OCI-M2 (cell line): Measurements from ENCODE around the gene SLC5A11.
"Not testable (repeated sequence)": the region's sequence is repeated elsewhere in the genome, so short reads cannot be mapped to it uniquely, and the experiment has no call there.

ENCODE experiments used
- DNase-seq: peaks from one replicate; lab custom pipeline; 2025; ENCODE audit not compliant: unreplicated experiment; lab: John Stamatoyannopoulos, UW

Gene SLC5A11

GRCh38 chr16:24834459-24835335 is 11.1 kb upstream of the SLC5A11 start:
- no peak for DNase-seq

DNA sequence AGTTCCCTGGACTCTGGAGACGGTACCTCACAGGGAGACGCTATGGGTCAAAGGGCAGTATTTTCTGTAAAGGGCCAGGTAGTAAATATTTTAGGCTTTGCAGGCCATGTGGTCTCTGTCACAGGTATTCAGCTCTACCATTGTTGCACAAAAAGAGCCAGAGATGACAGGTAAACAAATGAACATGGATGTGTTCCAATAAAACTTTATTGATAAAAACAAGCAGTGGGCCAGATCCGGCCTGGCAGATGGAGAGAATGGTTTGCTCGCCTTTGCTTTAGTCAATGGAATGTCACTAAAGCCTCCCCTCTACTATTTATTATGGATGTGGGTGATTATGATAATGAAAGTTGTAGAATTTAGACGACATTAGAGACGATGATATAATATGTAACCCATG is 8.9 kb upstream of the SLC5A11 start:
- no peak for DNase-seq

- DNase-seq = no peak
These were observed 7.8 kb upstream of the SLC5A11 start for GRCh38 chr16:24837969-24838368.

DNA sequence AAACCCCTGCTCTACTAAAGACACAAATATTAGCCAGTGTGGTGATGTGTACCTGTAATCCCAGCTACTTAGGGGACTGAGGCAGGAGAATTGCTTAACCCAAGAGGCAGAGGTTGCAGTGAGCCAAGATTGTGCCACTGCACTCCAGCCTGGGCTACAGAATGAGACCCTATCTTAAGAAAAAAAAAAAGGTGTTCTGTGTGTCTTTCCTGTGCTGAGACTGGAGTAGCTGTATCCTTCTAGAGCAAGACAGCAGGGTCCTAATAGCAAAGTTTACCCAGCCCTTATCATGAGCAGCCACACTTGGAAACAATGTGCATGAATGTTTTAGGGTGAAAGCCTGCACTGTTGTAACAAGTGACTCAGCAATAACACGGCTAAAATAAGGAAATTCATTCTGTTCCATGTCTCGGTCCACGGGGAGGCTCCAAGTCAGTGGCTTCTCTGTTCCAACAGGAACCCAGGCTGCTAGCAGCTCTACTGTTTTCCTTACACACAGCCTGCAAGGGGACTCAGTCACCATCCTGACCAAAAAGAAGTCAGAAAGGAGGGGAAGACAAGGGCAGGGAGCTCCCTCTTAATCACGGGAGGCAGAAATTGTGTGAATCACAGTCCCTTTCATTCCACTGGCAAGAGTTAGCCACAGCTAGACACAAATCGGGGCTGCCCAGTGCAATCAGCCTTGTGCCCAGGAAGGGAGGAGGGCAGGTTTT is 7.1 kb upstream of the SLC5A11 start:
- DNase-seq = peak; percentile 27

GRCh38 chr16:24839347-24839972 is 6.3 kb upstream of the SLC5A11 start:
- no peak for DNase-seq

GRCh38 chr16:24841291-24841690 is 4.5 kb upstream of the SLC5A11 start:
- no peak for DNase-seq

DNA sequence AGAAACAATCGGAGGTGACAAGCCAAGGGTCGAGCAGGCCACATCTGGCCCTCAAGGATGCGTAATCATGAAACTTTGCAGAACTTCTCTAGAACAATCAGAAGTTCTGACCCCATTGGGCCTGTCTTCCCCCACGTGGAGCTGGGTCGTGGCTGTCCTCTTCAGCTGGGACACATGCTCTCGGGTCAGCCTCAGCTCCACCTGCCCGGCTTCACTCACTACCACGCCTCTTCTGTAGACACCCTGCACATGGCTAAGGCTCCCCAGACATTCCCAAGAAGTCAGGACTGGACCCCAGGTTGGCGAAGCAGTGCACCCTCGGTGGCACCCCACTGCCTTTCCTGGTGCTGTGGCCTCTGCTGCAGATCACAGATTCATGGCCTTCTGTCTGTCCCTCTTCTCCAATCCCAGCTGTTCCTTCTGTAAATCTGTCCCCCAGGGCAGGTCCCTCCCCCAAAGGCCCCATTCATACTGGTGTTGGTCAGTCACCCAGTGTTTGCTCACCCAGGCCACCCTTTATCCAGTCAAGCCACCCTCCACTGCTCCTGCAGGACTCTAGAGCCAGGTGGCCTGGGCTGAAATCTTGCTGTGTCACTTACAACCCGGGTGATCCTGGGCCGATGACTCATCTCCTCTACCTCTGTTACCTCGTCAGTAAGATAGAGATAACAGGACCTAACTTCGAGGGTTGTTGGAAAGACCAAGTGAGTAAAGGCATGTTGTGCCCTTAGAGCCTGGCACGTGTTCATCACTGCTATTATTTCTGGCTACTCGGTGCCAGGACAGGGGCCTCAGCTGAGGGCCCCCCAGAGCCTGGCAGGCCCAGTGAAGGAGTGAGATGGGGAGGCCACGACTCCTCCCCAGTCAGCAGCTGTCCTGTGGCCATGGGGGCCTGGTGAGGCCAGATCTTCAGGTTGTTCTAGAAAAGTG is 1.4 kb upstream of the SLC5A11 start:
- no peak for DNase-seq

GRCh38 chr16:24845031-24845365 is 765 bp upstream of the SLC5A11 start:
- not testable (repeated sequence) for DNase-seq

DNA sequence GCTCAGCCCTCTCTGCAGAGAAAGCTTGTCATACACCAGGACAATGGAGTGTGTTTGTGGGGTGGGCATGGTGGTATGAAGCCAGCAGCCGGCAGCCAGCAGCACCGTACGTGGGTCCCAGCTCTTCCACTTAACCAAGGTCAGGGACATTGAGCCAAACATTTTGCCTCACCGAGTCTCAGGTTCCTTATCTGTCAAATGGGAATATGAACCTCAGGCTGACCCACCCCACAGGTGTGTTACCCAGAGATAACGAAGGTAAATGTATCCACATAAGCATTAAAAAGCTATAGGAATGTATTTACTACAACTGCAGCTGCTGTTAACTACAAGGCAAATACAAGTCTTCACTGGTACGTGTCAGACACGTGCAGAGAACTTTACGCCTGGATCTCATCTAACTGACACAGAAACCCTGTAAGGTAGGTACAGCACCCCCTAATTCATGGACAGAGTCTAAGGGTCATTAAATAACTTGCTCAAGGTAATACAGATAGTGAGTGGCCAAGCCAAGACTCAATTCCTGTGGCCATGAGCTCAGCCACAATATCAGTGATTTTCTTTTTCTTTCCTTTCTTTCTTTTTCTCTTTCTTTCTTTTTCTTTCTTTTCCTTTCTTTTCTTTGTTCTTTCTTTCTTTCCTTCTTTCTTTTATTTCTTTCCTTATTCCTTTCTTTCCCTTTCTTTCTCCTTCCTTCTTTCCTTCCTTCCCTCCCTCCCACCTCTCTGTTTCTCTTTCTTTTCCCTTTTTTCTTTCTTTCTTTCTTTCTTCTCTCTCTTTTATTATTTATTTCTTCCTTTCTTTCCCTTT is 990 bp downstream of the SLC5A11 start:
- no peak for DNase-seq

DNA sequence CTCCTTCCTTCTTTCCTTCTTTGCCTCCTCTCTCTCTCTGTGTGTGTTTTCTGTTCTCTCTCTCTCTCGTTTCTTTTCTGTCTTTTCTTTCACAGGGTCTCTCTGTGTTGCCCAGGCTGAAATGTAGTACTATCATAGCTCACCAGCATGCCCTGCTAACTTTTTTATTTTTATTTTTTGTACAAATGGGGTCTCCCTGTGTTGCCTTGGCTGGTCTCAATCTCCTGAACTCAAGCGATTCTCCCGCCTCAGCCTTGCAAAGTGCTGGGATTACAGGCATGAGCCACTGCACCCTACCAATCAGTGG is 1.5 kb downstream of the SLC5A11 start:
- no peak for DNase-seq

DNA sequence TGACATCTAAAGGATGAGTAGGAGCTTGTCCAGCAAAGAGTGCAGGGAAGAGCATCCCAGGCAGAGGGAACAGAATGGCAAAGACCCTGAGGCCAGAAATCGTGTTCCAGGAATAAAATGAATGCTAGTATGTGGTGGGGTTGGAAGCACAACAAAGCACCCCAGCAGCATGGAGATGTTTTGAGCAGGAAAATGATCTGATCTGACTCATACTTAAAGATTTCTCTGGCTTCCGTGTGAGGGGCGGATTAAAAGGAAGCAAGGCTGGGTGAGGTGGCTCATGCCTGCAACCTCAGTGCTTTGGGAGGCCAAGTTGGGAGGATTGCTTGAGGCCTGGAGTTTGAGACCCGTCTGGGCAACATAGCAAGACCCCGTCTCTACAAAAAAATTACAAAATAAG is 2.3 kb downstream of the SLC5A11 start:
- DNase-seq = no peak

DNA sequence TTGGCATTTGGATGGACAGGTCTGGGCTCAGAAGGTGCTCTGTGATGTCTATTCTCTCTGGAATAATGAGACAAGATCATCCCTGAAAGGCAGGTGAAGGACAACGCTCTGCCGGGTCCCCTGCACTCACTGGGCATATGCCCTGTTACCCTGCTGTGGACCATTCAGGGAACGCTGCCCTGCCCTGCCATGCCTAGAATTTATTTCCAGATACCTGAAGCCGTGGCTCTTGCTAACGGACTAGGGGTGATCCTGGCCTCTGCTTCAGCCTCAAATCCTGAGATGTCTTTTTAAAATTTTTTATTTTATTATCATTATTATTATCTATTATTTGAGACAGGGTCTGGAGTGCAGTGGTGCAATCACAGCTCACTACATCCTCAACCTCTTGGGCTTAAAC is 3.9 kb downstream of the SLC5A11 start:
- DNase-seq = no peak

- DNase-seq = no peak
These were observed 4.7 kb downstream of the SLC5A11 start for GRCh38 chr16:24850289-24850938.

DNA sequence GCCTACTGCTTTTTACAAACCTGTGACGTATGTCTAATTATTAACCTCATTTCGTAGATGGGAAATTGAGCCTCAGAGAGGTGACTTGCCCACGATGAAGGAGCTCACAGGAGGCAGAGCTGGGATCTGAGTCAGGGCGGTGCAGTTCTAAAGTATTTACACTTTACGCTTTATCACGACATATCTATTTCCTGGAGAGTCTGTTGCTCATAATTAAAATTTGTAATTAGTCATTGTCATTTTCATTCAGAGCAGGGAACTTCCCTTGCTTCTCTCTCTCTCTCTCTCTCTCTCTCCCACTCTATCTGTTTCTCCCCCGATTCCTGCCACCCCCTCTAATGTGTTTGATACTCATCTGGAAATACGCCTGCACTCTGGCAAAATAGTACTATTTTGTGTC is 5.9 kb downstream of the SLC5A11 start:
- DNase-seq = no peak

- no peak for DNase-seq
These were observed 6.5 kb downstream of the SLC5A11 start for GRCh38 chr16:24852281-24852721.

GRCh38 chr16:24853169-24853824 is 7.5 kb downstream of the SLC5A11 start:
- DNase-seq = no peak

DNA sequence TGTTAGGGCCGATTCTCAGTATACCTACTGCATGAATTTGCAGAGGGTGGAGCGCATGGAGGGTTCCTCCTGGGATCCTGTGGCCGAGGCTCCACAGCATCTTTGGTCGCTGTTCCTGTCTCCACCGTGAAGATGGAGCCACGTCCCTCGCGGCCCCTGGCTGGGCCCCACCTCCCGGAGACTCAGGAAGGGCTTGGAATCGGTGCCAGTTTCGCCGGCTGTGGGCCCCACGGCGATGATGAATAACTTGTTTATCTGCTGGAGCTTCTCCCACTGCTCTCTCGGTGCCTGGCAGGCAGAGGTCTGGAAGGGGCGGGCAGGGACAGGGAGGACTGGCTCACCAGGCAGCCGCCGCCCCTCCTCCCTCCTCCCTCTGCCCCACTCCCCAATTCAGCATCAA is 8.1 kb downstream of the SLC5A11 start:
- no peak for DNase-seq

- no peak for DNase-seq
These were observed 8.9 kb downstream of the SLC5A11 start for GRCh38 chr16:24854607-24855171.

DNA sequence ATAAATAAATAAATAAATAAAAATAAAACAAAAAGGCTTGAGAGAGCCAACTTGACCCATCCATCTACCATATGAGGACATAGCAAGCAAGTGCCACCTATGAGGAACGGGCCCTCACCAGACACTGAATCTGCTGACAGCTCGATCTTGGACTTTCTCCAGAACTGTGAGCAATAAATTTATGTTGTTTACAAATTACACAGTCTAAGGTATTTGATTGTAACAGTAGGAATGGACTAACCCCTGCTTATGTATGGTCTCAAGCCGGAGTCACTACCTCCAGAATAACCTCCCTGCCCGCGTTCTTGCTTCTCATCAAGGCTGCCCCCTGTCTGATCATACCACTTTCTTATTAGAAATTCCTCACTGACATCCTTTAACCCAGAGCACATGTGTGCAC is 9.9 kb downstream of the SLC5A11 start:
- DNase-seq = no peak
